Measurements from ENCODE around the gene NTRK2.

- no peak for TF ChIP-seq EZH2phosphoT487 (IDR thresholded peaks at IDR 0.05)
- TF ChIP-seq CTCF (IDR thresholded peaks at IDR 0.05), result no peak
These were observed 368.5 kb downstream of the NTRK2 start for GRCh38 chr9:85038061-85038460.

Measured in neural progenitor cell (in vitro differentiated cells).